Measurements from ENCODE around the gene MVB12B. TPM values are rescaled to one million over a fixed set of nuclear protein-coding genes. Genes with fewer than 3 reads are reported as not detected.

Gene MVB12B
- total and polyA plus RNA-seq, 4 experiments from 2014 or later: 0.30 to 6.5 (median 4.9) TPM

DNA sequence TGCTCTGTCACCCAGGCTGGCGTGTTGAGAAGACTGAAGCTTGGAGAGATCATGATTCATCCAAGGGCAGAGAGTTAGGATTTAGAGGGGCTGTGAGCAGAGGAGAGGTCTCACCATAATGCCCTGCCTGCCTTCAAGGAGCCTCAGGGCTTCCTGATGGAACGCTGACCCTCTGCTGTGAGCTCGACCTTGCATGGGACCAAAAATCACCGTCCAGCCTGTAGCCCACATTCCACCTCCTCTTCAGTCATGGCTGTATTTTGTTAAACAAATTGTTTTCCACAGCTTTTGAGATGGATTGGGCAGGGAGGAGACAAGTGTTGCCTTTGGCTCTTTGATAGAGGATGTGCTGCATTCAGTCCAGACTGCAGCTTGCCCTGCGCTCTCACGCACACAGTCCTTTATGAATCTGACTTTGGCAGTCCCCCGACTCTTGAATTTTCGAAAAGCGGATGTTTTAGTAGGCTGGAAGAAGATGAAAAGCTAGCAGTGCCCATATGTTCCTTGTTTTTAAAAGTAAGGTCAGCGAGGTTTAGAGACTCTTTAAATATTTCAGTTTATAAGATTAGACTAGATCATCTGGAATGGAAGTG lies 79.5 kb downstream of the MVB12B start:
- CTCF ChIA-PET (ENCODE audit: partially characterized antibody): interaction anchor here (1.6 to 2.1 kb wide), 2 partner anchors 10 to 91 kb away, joined by 5 to 6 read pairs; no protein-coding TSS in a partner anchor
- Mint-ChIP-seq H3K9me3 (no peaks in the 10 kb centered on the region), H3K27me3 (no peaks in the 10 kb centered on the region), H3K36me3 (no peaks in the 10 kb centered on the region), H3K4me1 (peaks cover 6 to 18% (median 11%) of the 10 kb centered on the region in 4 donors), H3K4me3 (no peak overlapping the region), H3K27ac (peak overlapping the region in 1 of 7 donors; percentile 30)
- Histone ChIP-seq H3K27me3 (ENCODE audit: insufficient read depth, low read length) (no peaks in the 10 kb centered on the region), H3K27ac (ENCODE audit: low read depth, low read length) (no peak overlapping the region), H3K4me1 (ENCODE audit: insufficient read depth, low read length) (peaks cover 13% of the 10 kb centered on the region), H3K4me3 (ENCODE audit: low read length in 2 of 2) (no peak overlapping the region), H3K9me3 (ENCODE audit: control insufficient read depth in 1 of 2, low read length in 2 of 2) (no peaks in the 10 kb centered on the region), H3K36me3 (ENCODE audit: insufficient read depth, low read length) (no peaks in the 10 kb centered on the region)
- intact Hi-C loops (cut with micrococcal nuclease): no loop called here
- POLR2A ChIA-PET (ENCODE audit: partially characterized antibody): no interaction called here
- no peak for DNase-seq

- no peak for DNase-seq
- peaks cover 16 to 29% (median 21%) of the 10 kb centered on the region in 4 donors for H3K4me1 Mint-ChIP-seq
- ChIA-PET CTCF (ENCODE audit: partially characterized antibody) (interaction anchor here (1.4 kb wide), 1 partner anchor 9 kb away, joined by 10 read pairs; no protein-coding TSS in a partner anchor), POLR2A (ENCODE audit: partially characterized antibody) (interaction anchor here (0.6 kb wide), 1 partner anchor 89 kb away, joined by 4 read pairs; no protein-coding TSS in a partner anchor)
- Histone ChIP-seq H3K27ac (ENCODE audit: low read depth, low read length) (no peak overlapping the region), H3K4me1 (ENCODE audit: insufficient read depth, low read length) (peaks cover 22% of the 10 kb centered on the region), H3K36me3 (ENCODE audit: insufficient read depth, low read length) (no peaks in the 10 kb centered on the region), H3K27me3 (ENCODE audit: insufficient read depth, low read length) (no peaks in the 10 kb centered on the region), H3K9me3 (ENCODE audit: control insufficient read depth in 1 of 2, low read length in 2 of 2) (no peaks in the 10 kb centered on the region), H3K4me3 (ENCODE audit: low read length in 2 of 2) (no peak overlapping the region)
- intact Hi-C loops (cut with micrococcal nuclease): no loop called here
- H3K27ac Mint-ChIP-seq: no peak overlapping the region
- H3K9me3 Mint-ChIP-seq: no peaks in the 10 kb centered on the region
- H3K36me3 Mint-ChIP-seq: no peaks in the 10 kb centered on the region
- no peak overlapping the region for H3K4me3 Mint-ChIP-seq
- no peaks in the 10 kb centered on the region for H3K27me3 Mint-ChIP-seq
Observed at GRCh38 chr9:126407114-126407870, 80.7 kb downstream of the MVB12B start.

GRCh38 chr9:126408004-126408403 lies 81.4 kb downstream of the MVB12B start:
- H3K9me3 Mint-ChIP-seq: no peaks in the 10 kb centered on the region
- H3K27me3 ChIP-seq (ENCODE audit: insufficient read depth, low read length): no peaks in the 10 kb centered on the region
- CTCF ChIA-PET (ENCODE audit: partially characterized antibody): interaction anchor here (1.4 kb wide), 1 partner anchor 10 kb away, joined by 10 read pairs; no protein-coding TSS in a partner anchor
- no peak overlapping the region for H3K27ac ChIP-seq (ENCODE audit: low read depth, low read length)
- no peaks in the 10 kb centered on the region for H3K9me3 ChIP-seq (ENCODE audit: control insufficient read depth in 1 of 2, low read length in 2 of 2)
- POLR2A ChIA-PET (ENCODE audit: partially characterized antibody): no interaction called here
- no peak overlapping the region for H3K4me3 ChIP-seq (ENCODE audit: low read length in 2 of 2)
- intact Hi-C loops (cut with micrococcal nuclease): no loop called here
- H3K4me1 Mint-ChIP-seq: peaks cover 22 to 36% (median 27%) of the 10 kb centered on the region in 4 donors
- no peaks in the 10 kb centered on the region for H3K27me3 Mint-ChIP-seq
- H3K36me3 ChIP-seq (ENCODE audit: insufficient read depth, low read length): no peaks in the 10 kb centered on the region
- H3K4me1 ChIP-seq (ENCODE audit: insufficient read depth, low read length): peaks cover 29% of the 10 kb centered on the region
- no peak overlapping the region for H3K27ac Mint-ChIP-seq
- H3K36me3 Mint-ChIP-seq: no peaks in the 10 kb centered on the region
- H3K4me3 Mint-ChIP-seq: no peak overlapping the region
- DNase-seq: no peak

DNA sequence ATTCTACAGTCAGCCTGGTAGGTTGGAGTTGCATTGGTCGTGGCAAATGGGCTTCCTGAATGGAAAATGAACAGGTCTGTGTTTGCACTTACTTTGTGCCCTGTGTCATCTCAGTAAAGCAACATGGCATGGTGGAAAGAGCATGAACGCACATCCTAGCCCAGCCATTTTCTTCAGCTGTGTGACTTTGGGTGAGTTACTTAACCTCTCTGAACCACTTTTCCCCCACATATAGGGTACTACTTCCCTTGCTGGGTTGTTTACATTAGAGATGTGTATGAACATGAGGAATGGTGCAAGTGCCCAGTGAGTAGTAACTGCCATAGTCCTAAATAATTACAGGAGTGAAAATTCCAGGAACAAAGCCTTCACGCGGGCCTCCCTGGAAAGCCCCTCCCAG lies 83.6 kb downstream of the MVB12B start:
- no peak for DNase-seq
- H3K4me1 Mint-ChIP-seq: peaks cover 24 to 39% (median 28%) of the 10 kb centered on the region in 4 donors
- no peaks in the 10 kb centered on the region for H3K27me3 Mint-ChIP-seq
- H3K27me3 ChIP-seq (ENCODE audit: insufficient read depth, low read length): no peaks in the 10 kb centered on the region
- ChIA-PET CTCF (ENCODE audit: partially characterized antibody) (interaction anchor here (2.0 kb wide), 1 partner anchor 11 kb away, joined by 7 read pairs; no protein-coding TSS in a partner anchor), POLR2A (ENCODE audit: partially characterized antibody) (interaction anchor here (1.1 kb wide), 1 partner anchor 80 kb away, joined by 3 read pairs; no protein-coding TSS in a partner anchor)
- no peak overlapping the region for H3K27ac ChIP-seq (ENCODE audit: low read depth, low read length)
- H3K4me3 ChIP-seq (ENCODE audit: low read length in 2 of 2): no peak overlapping the region
- peak overlapping the region in 5 of 8 donors; percentile 10 to 24 (median 13) for H3K4me3 Mint-ChIP-seq
- H3K27ac Mint-ChIP-seq: peak overlapping the region; percentile 4 to 91 (median 55)
- no peaks in the 10 kb centered on the region for H3K36me3 Mint-ChIP-seq
- no peaks in the 10 kb centered on the region for H3K9me3 ChIP-seq (ENCODE audit: control insufficient read depth in 1 of 2, low read length in 2 of 2)
- H3K9me3 Mint-ChIP-seq: no peaks in the 10 kb centered on the region
- H3K4me1 ChIP-seq (ENCODE audit: insufficient read depth, low read length): peaks cover 31% of the 10 kb centered on the region
- H3K36me3 ChIP-seq (ENCODE audit: insufficient read depth, low read length): no peaks in the 10 kb centered on the region
- intact Hi-C loops (cut with micrococcal nuclease): loop anchor here (5.0 kb wide), 1 partner anchor 82 kb away; no protein-coding TSS in a partner anchor

DNA sequence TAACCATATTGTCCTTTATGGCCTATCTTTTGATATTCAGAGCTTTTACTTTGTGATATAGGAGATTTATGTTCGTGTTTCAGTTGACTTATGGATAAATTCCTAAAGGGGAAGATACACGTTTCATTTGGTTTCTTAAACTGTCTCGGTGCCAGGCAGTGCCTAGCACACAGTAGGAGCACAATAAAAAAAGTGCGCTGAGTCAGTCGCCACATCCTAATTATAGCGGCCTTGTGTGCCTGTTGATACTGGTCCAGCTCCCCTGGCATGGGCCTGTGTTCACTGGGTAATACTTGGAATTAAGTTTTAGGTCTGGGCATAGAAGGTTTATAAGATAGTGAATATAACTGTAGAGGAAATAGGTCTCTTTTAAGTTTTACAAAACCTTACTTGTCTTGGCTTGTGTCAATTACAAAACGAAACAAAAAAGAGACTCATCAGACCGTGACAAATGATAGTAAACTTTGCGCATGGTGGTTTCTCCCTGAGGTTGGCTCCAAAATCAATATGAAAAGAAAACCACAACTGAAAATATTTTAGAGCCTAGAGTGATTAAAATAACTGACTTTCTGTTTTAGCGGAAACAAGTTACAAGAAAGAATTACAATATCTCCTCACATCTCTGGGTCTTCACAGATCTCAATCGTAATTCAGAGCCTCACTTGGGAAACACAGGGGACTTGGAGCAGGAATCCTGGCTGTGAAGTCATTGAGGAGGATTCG lies 84.8 kb downstream of the MVB12B start:
- no peaks in the 10 kb centered on the region for H3K36me3 Mint-ChIP-seq
- no peaks in the 10 kb centered on the region for H3K27me3 Mint-ChIP-seq
- Histone ChIP-seq H3K27me3 (ENCODE audit: insufficient read depth, low read length) (no peaks in the 10 kb centered on the region), H3K36me3 (ENCODE audit: insufficient read depth, low read length) (no peaks in the 10 kb centered on the region), H3K4me3 (ENCODE audit: low read length in 2 of 2) (peak overlapping the region; percentile 14 to 60), H3K4me1 (ENCODE audit: insufficient read depth, low read length) (peaks cover 31% of the 10 kb centered on the region), H3K27ac (ENCODE audit: low read depth, low read length) (peak overlapping the region; percentile 28), H3K9me3 (ENCODE audit: control insufficient read depth in 1 of 2, low read length in 2 of 2) (no peaks in the 10 kb centered on the region)
- peak; percentile 63 to 82 (median 70) for DNase-seq
- H3K9me3 Mint-ChIP-seq: no peaks in the 10 kb centered on the region
- peaks cover 24 to 39% (median 28%) of the 10 kb centered on the region in 4 donors for H3K4me1 Mint-ChIP-seq
- POLR2A ChIA-PET (ENCODE audit: partially characterized antibody): interaction anchor here (0.6 to 2.8 kb wide), 7 partner anchors 12 to 114 kb away, joined by 3 to 19 read pairs (median 3); no protein-coding TSS in a partner anchor
- intact Hi-C loops (cut with micrococcal nuclease): loop anchor here (1.0 to 5.0 kb wide), 2 partner anchors 60 to 81 kb away; no protein-coding TSS in a partner anchor
- H3K4me3 Mint-ChIP-seq: peak overlapping the region; percentile 53 to 91 (median 82)
- peak overlapping the region; percentile 81 to 98 (median 91) for H3K27ac Mint-ChIP-seq
- CTCF ChIA-PET (ENCODE audit: partially characterized antibody): interaction anchor here (0.9 to 2.0 kb wide), 2 partner anchors 13 to 80 kb away, joined by 3 to 7 read pairs; no protein-coding TSS in a partner anchor

- intact Hi-C loops (cut with micrococcal nuclease): loop anchor here (1.0 to 5.0 kb wide), 2 partner anchors 59 to 80 kb away; no protein-coding TSS in a partner anchor
- Mint-ChIP-seq H3K36me3 (no peaks in the 10 kb centered on the region), H3K4me3 (peak overlapping the region; percentile 53 to 91 (median 82)), H3K27me3 (no peaks in the 10 kb centered on the region), H3K9me3 (no peaks in the 10 kb centered on the region), H3K27ac (peak overlapping the region; percentile 81 to 98 (median 91)), H3K4me1 (peaks cover 24 to 39% (median 28%) of the 10 kb centered on the region in 4 donors)
- Histone ChIP-seq H3K4me1 (ENCODE audit: insufficient read depth, low read length) (peaks cover 31% of the 10 kb centered on the region), H3K9me3 (ENCODE audit: control insufficient read depth in 1 of 2, low read length in 2 of 2) (no peaks in the 10 kb centered on the region), H3K27me3 (ENCODE audit: insufficient read depth, low read length) (no peaks in the 10 kb centered on the region), H3K27ac (ENCODE audit: low read depth, low read length) (peak overlapping the region; percentile 28), H3K4me3 (ENCODE audit: low read length in 2 of 2) (peak overlapping the region; percentile 14 to 60), H3K36me3 (ENCODE audit: insufficient read depth, low read length) (no peaks in the 10 kb centered on the region)
- ChIA-PET POLR2A (ENCODE audit: partially characterized antibody) (interaction anchor here (1.0 to 2.8 kb wide), 4 partner anchors 51 to 69 kb away, joined by 3 to 19 read pairs (median 3); no protein-coding TSS in a partner anchor), CTCF (ENCODE audit: partially characterized antibody) (interaction anchor here (1.2 to 2.0 kb wide), 2 partner anchors 13 to 79 kb away, joined by 3 to 7 read pairs; no protein-coding TSS in a partner anchor)
- no peak for DNase-seq
Observed at GRCh38 chr9:126411948-126412284, 85.3 kb downstream of the MVB12B start.
